Skeletal muscle satellite cell (primary cell): ENCODE results near the gene SNAI1.
"Not testable (repeated sequence)": the region's sequence is repeated elsewhere in the genome, so short reads cannot be mapped to it uniquely, and the experiment has no call there.

Experiments used
- H3K27me3 ChIP-seq: 2 replicates; pipeline ENCODE4 v1.7.0; 2013; ENCODE audit warnings: low read length; ENCODE audit not compliant: control insufficient read depth, insufficient read depth
- H3K36me3 ChIP-seq: 2 replicates; pipeline ENCODE4 v1.7.0; 2013; ENCODE audit warnings: mild to moderate bottlenecking, control low read depth, low read length; ENCODE audit not compliant: insufficient read depth
- H3K4me1 ChIP-seq: 2 replicates; pipeline ENCODE4 v1.7.0; 2013; ENCODE audit warnings: low read length; ENCODE audit not compliant: control insufficient read depth, insufficient read depth
- H3K4me2 ChIP-seq: 2 replicates; pipeline ENCODE4 v1.7.0; 2013; ENCODE audit warnings: mild to moderate bottlenecking, low read length
- H3K4me3 ChIP-seq: 2 replicates; pipeline ENCODE4 v1.7.0; 2013; ENCODE audit warnings: low read length
- H3K9ac ChIP-seq: 2 replicates; pipeline ENCODE4 v1.7.0; 2013; ENCODE audit warnings: mild to moderate bottlenecking, low read depth, low read length, moderate library complexity
- H3K9me3 ChIP-seq: replicated peaks from 2 replicates; pipeline ENCODE4 v1.7.0; 2013; ENCODE audit warnings: mild to moderate bottlenecking, control low read depth, low read length

Gene SNAI1

DNA sequence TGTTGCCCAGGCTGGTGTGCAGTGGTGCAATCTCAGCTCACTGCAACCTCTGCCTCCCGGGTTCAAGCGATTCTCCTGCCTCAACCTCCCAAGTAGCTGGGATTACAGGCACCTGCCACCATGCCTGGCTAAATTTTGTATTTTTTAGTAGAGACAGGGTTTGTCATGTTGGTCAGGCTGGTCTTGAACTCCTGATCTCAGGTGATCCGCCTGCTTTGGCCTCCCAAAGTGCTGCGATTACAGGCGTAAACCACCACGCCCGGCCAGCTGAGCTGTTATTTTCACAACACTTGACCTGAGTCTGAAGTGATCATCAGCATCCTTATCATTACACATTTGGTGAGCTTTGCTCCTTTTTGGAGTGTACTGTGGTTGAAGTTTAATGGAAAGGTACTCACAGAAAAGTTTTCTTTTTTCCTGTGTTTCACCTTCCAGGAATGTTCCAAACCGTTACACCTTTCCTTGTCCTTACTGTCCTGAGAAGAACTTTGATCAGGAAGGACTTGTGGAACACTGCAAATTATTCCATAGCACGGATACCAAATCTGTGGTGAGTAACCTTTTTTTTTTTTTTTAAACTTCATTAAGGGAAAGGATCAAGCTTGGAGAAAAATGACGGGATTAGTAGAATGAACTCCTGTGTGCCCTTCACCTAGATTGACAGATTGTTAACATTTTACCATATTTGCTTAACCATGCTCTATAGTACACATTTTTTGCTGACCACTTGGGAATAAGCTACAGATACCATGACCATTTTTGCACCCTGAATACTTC lies 36.9 kb upstream of the SNAI1 start:
- Histone ChIP-seq H3K9me3 (no peaks in the 10 kb centered on the region), H3K4me1 (peaks cover 25% of the 10 kb centered on the region), H3K9ac (no peak overlapping the region), H3K36me3 (peaks cover 63% of the 10 kb centered on the region), H3K4me3 (no peak overlapping the region), H3K4me2 (no peak overlapping the region), H3K27me3 (no peaks in the 10 kb centered on the region)

- peak overlapping the region; percentile 50 for H3K9ac ChIP-seq
- H3K4me2 ChIP-seq, result no peak overlapping the region
- no peak overlapping the region for H3K4me3 ChIP-seq
- no peaks in the 10 kb centered on the region for H3K9me3 ChIP-seq
- no peaks in the 10 kb centered on the region for H3K27me3 ChIP-seq
- peaks cover 63% of the 10 kb centered on the region for H3K36me3 ChIP-seq
- peaks cover 39% of the 10 kb centered on the region for H3K4me1 ChIP-seq
Observed at GRCh38 chr20:49948178-49948577, 34.6 kb upstream of the SNAI1 start.

DNA sequence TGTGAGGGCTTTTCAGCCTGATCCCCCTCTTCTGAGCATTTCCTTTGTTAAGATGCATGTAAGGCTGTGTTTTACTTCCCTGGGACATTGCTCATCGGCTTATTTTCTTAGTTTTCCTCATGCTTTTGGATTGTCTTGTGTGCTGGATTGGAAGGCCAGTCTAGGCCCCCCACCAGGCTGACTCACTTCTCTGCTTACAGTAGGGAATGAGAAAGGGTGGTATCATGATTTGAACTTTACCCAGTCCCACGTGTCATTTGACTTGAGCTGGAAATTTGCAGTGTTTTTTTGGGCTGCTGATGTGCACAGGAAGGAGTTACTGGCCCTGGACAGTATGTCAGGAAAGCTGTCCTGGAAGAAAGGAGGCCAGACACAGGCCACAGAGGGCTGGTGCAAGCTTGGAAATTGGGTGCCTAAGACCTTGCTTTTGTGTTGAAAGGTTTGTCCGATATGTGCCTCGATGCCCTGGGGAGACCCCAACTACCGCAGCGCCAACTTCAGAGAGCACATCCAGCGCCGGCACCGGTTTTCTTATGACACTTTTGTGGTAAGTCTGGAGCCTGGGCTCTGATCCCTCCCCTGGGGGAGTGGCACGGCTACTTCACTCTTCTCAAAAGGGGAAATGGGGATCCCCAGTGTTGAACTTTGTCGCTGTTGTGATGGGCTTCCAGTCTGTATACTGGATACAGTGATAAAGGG lies 33.8 kb upstream of the SNAI1 start:
- Histone ChIP-seq H3K9ac (peak overlapping the region; percentile 50), H3K36me3 (peaks cover 69% of the 10 kb centered on the region), H3K4me3 (no peak overlapping the region), H3K9me3 (no peaks in the 10 kb centered on the region), H3K27me3 (no peaks in the 10 kb centered on the region), H3K4me1 (peaks cover 39% of the 10 kb centered on the region), H3K4me2 (peak overlapping the region; percentile 40)

- Histone ChIP-seq H3K9me3 (no peaks in the 10 kb centered on the region), H3K4me1 (peaks cover 39% of the 10 kb centered on the region), H3K9ac (peak overlapping the region; percentile 12), H3K4me2 (peak overlapping the region; percentile 32), H3K36me3 (peaks cover 64% of the 10 kb centered on the region), H3K4me3 (no peak overlapping the region), H3K27me3 (no peaks in the 10 kb centered on the region)
Observed at GRCh38 chr20:49951151-49951550, 31.6 kb upstream of the SNAI1 start.

- Histone ChIP-seq H3K36me3 (peaks cover 51% of the 10 kb centered on the region), H3K9me3 (no peaks in the 10 kb centered on the region), H3K27me3 (no peaks in the 10 kb centered on the region)
Observed at GRCh38 chr20:49955167-49955566, 27.6 kb upstream of the SNAI1 start.

DNA sequence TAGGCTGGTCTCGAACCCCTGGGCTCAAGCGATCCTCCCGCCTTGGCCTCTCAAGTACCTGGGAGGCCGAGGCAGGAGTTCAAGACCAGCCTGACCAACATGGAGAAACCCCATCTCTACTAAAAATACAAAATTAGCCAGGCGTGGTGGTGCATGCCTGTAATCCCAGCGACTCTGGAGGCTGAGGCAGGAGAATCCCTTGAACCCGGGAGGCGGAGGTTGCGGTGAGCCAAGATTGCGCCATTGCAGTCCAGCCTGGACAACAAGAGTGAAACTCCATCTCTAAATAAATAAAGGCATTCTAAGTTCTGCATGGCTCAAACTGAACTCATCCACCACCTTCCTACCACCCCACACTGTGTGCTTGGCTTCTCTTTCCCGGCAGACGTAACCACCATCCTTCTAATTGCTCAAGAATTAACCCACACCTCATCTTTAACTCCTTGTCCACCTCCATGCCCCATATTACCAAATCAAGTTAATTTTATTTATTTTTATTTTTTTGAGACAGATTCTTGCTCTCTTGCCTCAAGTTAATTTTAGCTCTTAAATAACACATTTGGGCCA lies 26.9 kb upstream of the SNAI1 start:
- H3K4me3 ChIP-seq, H3K9ac ChIP-seq, H3K27me3 ChIP-seq, H3K4me2 ChIP-seq, H3K9me3 ChIP-seq: not testable (repeated sequence)
- Histone ChIP-seq H3K4me1 (peaks cover 13% of the 10 kb centered on the region), H3K36me3 (peaks cover 44% of the 10 kb centered on the region)

More at GRCh38 chr20:49955167-49955566, 27.6 kb upstream of the SNAI1 start:
- peaks cover 21% of the 10 kb centered on the region for H3K4me1 ChIP-seq
- H3K4me2 ChIP-seq, result no peak overlapping the region
- H3K9ac ChIP-seq, result no peak overlapping the region
- no peak overlapping the region for H3K4me3 ChIP-seq

- no peaks in the 10 kb centered on the region for H3K9me3 ChIP-seq
- no peak overlapping the region for H3K4me3 ChIP-seq
- peaks cover 43% of the 10 kb centered on the region for H3K36me3 ChIP-seq
- H3K27me3 ChIP-seq, result no peaks in the 10 kb centered on the region
- H3K4me2 ChIP-seq, result no peak overlapping the region
- no peak overlapping the region for H3K9ac ChIP-seq
- H3K4me1 ChIP-seq, result peaks cover 7% of the 10 kb centered on the region
Observed at GRCh38 chr20:49956689-49957088, 26.1 kb upstream of the SNAI1 start.

DNA sequence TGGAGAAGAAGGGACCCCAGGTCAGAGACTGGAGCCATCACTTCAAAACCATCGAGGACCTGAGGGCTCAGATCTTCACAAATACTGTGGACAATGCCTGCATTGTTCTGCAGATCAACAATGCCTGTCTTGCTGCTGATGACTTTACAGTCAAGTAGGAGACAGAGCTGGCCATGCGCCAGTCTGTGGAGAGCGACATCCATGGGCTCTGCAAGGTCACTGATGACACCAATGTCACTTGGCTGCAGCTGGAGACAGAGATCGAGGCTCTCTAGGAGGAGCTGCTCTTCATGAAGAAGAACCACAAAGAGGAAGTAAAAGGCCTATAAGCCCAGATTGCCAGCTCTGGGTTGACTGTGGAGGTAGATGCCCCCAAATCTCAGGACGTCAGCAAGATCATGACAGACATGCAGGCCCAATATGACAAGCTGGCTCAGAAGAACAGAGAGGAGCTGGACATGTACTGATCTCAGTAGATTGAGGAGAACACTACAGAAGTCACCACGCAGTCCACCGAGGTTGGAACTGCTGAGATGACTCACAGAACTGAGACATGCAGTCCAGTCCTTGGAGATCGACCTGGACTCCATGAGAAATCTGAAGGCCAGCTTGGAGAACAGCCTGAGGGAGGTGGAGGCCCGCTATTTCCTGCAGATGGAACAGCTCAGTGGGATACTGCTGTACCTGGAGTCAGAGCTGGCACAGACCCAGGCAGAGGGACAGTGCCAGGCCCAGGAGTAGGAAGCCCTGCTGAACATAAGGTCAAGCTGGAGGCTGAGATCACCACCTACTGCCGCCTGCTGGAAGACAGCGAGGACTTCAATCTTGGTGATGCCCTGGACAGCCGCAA lies 25.5 kb upstream of the SNAI1 start:
- H3K4me2 ChIP-seq, H3K9me3 ChIP-seq, H3K4me1 ChIP-seq, H3K4me3 ChIP-seq, H3K27me3 ChIP-seq, H3K9ac ChIP-seq: not testable (repeated sequence)
- peaks cover 37% of the 10 kb centered on the region for H3K36me3 ChIP-seq

DNA sequence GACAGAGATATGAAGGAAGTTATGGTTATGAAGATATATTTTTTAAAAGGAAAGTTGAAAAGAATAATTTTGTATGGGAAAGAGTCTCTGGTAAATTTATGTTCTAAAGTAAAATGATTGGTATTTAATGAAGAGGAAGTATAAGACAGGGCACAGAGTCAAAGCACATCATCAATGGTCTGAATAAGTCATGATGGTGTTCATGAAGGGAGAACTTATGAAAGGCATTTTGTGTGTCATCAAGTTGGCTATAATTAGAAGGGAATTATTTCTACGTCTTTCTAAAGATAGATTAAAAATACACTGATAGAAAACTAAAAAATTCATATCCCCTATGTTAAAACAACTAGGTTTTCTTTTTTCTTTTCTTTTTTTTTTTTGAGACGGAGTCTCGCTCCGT lies 21.4 kb upstream of the SNAI1 start:
- Histone ChIP-seq H3K4me1 (no peaks in the 10 kb centered on the region), H3K4me3 (no peak overlapping the region), H3K9me3 (no peaks in the 10 kb centered on the region), H3K4me2 (no peak overlapping the region), H3K9ac (no peak overlapping the region), H3K27me3 (no peaks in the 10 kb centered on the region), H3K36me3 (peaks cover 8% of the 10 kb centered on the region)

GRCh38 chr20:49964964-49965780 lies 17.6 kb upstream of the SNAI1 start:
- no peak overlapping the region for H3K9ac ChIP-seq
- H3K4me2 ChIP-seq, result no peak overlapping the region
- no peaks in the 10 kb centered on the region for H3K36me3 ChIP-seq
- H3K4me1 ChIP-seq, result peaks cover 8% of the 10 kb centered on the region
- no peaks in the 10 kb centered on the region for H3K27me3 ChIP-seq
- H3K9me3 ChIP-seq, result no peaks in the 10 kb centered on the region
- no peak overlapping the region for H3K4me3 ChIP-seq
